Adrenal gland (tissue), 5 donors: ENCODE data around the gene SLC25A22.

Source experiments
- POLR2A ChIP-seq, 2 donors: fragments of 450-650 bp; IDR thresholded peaks; one replicate each; pipeline ENCODE4 v1.6.1; 2017; ENCODE audit warnings: antibody characterized with exemption in 2 of 2, mild to moderate bottlenecking in 2 of 2, moderate library complexity in 1 of 2
- TF ChIP-seq, protein P1 (sequence below), 6 experiments: fragments of 450-650 bp in 4 of 6; fragments of 200-600 bp in 2 of 6; sonication (generic) in 1 of 6; IDR thresholded peaks; 1 replicate in 5 of 6; 2 replicates in 1 of 6; pipeline versions ENCODE4 v1.5.1 to v1.8.0; 2016 to 2021; ENCODE audit warnings: antibody characterized with exemption in 6 of 6, mild to moderate bottlenecking in 2 of 6, moderate library complexity in 1 of 6
- donor health status: DM: no; HTN: no; CAD: no.

DNA sequence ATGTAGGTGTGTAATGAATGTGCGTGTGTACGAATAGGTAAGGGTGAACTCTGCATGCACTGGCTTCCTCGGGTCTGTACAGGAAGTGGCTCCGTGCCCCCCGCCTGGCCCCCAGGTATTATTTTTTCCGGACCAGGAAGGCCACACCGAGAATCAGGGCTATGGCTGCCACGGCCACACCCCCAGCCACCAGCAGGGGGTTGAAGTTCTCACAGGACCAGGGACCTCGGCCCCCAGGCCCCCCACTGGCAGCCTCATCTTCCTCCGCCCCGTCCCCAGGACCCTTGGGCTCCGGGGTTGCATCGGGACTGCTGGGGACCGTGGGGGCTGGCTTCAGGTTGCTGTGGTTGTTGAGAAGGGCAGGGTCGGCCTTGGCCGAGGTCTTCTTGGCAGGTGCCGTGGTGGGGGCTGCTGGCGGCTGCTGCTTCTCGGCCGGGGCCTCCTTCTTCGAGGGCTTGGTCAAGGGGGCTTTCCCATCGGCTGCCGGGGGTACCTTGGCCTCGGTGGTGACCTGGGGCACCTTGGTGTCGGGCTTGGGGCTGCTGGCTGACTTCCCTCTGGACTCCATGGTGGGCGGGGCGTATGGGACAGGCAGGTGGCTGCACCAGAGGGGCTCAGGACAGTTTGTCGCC is 10.0 kb downstream of the SLC25A22 start:
- TF ChIP-seq, protein P1, sequence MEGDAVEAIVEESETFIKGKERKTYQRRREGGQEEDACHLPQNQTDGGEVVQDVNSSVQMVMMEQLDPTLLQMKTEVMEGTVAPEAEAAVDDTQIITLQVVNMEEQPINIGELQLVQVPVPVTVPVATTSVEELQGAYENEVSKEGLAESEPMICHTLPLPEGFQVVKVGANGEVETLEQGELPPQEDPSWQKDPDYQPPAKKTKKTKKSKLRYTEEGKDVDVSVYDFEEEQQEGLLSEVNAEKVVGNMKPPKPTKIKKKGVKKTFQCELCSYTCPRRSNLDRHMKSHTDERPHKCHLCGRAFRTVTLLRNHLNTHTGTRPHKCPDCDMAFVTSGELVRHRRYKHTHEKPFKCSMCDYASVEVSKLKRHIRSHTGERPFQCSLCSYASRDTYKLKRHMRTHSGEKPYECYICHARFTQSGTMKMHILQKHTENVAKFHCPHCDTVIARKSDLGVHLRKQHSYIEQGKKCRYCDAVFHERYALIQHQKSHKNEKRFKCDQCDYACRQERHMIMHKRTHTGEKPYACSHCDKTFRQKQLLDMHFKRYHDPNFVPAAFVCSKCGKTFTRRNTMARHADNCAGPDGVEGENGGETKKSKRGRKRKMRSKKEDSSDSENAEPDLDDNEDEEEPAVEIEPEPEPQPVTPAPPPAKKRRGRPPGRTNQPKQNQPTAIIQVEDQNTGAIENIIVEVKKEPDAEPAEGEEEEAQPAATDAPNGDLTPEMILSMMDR (IDR thresholded peaks at IDR 0.05): no peak
- no peak for TF ChIP-seq POLR2A (IDR thresholded peaks at IDR 0.05)
